ENCODE data around the gene MIAT. TPM values are rescaled to one million over a fixed set of nuclear protein-coding genes. Genes with fewer than 3 reads are reported as not detected.

MIAT gene
- total RNA-seq, 1 experiment from 2014 or later = 0.49 TPM

DNA sequence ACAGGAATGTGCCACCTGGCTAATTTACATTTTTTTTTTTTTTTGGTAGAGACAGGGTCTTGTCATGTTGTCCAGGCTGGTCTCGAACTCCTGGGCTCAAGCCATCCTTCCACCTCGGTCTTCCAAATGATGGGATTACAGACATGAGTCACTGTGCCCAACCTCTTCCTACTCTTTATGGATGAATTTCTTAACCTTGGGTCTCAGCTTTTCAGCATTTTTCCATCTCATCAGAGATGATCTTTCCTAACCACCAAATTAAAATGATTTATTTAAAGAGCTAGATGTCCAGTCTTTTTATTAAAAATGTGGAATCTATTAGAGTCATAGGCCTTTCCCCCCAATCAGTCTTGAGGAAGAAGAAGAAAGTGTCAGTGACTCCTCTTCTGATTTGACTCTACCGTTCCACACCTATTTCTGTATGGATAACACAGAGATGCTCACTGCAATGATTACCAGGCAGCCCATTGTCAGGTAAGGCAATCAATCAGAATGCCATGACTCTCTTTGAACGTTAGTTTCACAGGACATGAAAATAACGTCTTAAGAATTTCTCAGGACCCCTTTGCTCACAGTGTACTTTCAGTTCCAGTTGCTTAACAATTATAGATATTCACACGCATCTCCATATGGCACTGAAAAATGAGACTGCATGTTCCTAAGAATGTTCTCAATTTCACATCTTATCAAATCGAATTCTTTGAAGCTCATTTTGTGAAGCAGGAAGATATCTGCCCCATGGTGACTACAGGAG is 51.0 kb downstream of the MIAT start:
- Mint-ChIP-seq H3K27me3 (ENCODE audit: insufficient read depth, unreplicated experiment) (no peaks in the 10 kb centered on the region), H3K36me3 (ENCODE audit: insufficient read depth, unreplicated experiment) (peaks cover 7% of the 10 kb centered on the region), H3K4me1 (ENCODE audit: insufficient read depth, unreplicated experiment) (no peaks in the 10 kb centered on the region), H3K9me3 (ENCODE audit: unreplicated experiment) (no peaks in the 10 kb centered on the region), H3K4me3 (ENCODE audit: unreplicated experiment) (no peak overlapping the region), H3K27ac (ENCODE audit: low read depth, unreplicated experiment) (no peak overlapping the region)
- TF ChIP-seq, protein P1, sequence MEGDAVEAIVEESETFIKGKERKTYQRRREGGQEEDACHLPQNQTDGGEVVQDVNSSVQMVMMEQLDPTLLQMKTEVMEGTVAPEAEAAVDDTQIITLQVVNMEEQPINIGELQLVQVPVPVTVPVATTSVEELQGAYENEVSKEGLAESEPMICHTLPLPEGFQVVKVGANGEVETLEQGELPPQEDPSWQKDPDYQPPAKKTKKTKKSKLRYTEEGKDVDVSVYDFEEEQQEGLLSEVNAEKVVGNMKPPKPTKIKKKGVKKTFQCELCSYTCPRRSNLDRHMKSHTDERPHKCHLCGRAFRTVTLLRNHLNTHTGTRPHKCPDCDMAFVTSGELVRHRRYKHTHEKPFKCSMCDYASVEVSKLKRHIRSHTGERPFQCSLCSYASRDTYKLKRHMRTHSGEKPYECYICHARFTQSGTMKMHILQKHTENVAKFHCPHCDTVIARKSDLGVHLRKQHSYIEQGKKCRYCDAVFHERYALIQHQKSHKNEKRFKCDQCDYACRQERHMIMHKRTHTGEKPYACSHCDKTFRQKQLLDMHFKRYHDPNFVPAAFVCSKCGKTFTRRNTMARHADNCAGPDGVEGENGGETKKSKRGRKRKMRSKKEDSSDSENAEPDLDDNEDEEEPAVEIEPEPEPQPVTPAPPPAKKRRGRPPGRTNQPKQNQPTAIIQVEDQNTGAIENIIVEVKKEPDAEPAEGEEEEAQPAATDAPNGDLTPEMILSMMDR (IDR thresholded peaks at IDR 0.05; ENCODE audit: unreplicated experiment) = no peak
- ChIA-PET POLR2A (no interaction called here), CTCF (interaction anchor here (0.6 to 0.8 kb wide), 3 partner anchors 24 to 41 kb away, joined by 3 read pairs; no protein-coding TSS in a partner anchor)
- intact Hi-C loops (cut with micrococcal nuclease) = no loop called here
- no TSS peak for BruUV-seq (replicated peaks)
- no peak for DNase-seq (ENCODE audit: unreplicated experiment)

DNA sequence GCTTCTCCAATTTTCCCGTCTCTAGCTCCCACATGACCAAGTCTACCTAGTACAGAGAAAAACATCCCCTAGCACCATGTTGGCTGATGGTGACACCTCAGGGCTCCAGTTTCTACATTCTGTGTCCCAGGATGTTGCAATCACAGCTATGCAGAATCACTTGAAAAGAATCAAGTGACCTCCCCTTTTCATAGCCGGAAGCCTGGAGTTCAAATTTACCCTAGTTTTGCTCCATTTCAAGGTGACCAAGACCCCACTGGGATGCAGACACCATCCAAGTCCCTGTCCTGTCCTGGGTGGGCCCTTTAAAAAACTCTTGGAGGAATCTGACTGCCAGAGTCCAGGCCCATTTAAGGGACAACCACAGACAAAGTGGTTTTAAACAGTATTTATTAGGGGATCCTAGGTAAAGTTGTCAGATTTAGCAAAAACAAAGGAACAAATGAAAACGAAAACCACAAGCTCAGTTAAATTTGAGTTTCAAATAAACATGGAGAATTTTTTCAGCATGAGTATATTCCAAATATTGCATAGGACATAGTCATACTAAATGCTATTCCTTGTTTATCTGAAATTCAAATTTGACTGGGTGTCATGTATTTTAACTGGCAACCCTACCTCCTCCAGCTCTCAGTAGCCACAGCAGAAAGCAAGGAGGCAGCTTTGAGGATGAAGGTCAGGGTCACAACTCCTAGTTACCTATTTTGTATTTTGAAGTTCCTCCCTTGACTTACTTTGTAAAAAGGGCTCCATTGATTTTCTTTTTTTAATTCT is 52.4 kb downstream of the MIAT start:
- intact Hi-C loops (cut with micrococcal nuclease) = no loop called here
- peaks cover 7% of the 10 kb centered on the region for H3K36me3 Mint-ChIP-seq (ENCODE audit: insufficient read depth, unreplicated experiment)
- TF ChIP-seq, protein P1 (IDR thresholded peaks at IDR 0.05; ENCODE audit: unreplicated experiment) = no peak
- peak; percentile 28 for DNase-seq (ENCODE audit: unreplicated experiment)
- no TSS peak for BruUV-seq (replicated peaks)
- H3K27ac Mint-ChIP-seq (ENCODE audit: low read depth, unreplicated experiment) = no peak overlapping the region
- no peak overlapping the region for H3K4me3 Mint-ChIP-seq (ENCODE audit: unreplicated experiment)
- H3K4me1 Mint-ChIP-seq (ENCODE audit: insufficient read depth, unreplicated experiment) = no peaks in the 10 kb centered on the region
- no peaks in the 10 kb centered on the region for H3K27me3 Mint-ChIP-seq (ENCODE audit: insufficient read depth, unreplicated experiment)
- ChIA-PET POLR2A (interaction anchor here (0.6 kb wide), 1 partner anchor 8 kb away, joined by 4 read pairs; no protein-coding TSS in a partner anchor), CTCF (interaction anchor here (0.6 to 1.0 kb wide), 3 partner anchors 31 to 787 kb away, joined by 3 read pairs; no protein-coding TSS in a partner anchor)
- no peaks in the 10 kb centered on the region for H3K9me3 Mint-ChIP-seq (ENCODE audit: unreplicated experiment)

DNA sequence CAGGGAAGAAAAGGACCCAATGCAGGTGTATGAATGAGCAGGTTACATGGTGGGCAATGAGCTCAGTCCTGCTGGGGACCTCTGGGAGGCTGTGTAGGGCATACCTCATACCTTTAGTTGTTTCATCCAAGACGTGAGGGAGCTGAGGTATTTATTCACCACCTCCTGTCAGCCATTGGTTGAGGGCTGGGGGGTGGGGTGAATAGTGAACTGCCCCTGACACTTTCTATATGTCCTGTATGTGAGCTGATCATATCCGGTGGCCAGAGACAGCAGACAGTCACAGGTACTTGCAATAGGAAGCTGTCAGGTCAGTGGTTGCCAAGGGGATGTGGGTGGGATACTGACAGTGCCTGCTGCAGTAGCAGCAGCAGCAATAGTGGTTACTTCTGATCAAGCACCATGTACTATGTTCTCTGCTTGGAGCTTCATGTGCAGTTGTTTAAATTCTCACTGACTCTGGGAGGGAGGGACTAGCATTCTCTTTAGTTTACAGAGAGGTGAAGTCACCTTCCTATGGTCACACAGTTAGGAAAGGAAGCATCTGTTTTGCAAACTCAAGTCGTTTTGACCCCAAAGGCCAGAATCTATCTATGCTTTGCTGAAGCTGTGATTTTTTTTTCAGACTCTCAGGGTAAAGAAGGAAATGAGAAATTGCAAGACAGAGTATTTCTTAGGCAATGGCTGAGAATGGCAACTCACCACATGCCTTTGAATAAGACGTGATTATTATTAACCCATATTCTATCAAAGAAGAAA is 54.0 kb downstream of the MIAT start:
- TF ChIP-seq, protein P1 (IDR thresholded peaks at IDR 0.05; ENCODE audit: unreplicated experiment) = no peak
- Mint-ChIP-seq H3K36me3 (ENCODE audit: insufficient read depth, unreplicated experiment) (peaks cover 7% of the 10 kb centered on the region), H3K4me3 (ENCODE audit: unreplicated experiment) (no peak overlapping the region), H3K4me1 (ENCODE audit: insufficient read depth, unreplicated experiment) (no peaks in the 10 kb centered on the region), H3K27ac (ENCODE audit: low read depth, unreplicated experiment) (no peak overlapping the region), H3K27me3 (ENCODE audit: insufficient read depth, unreplicated experiment) (no peaks in the 10 kb centered on the region), H3K9me3 (ENCODE audit: unreplicated experiment) (no peaks in the 10 kb centered on the region)
- intact Hi-C loops (cut with micrococcal nuclease) = no loop called here
- ChIA-PET POLR2A (interaction anchor here (1.4 kb wide), 1 partner anchor 10 kb away, joined by 3 read pairs; no protein-coding TSS in a partner anchor), CTCF (interaction anchor here (0.5 to 0.6 kb wide), 2 partner anchors 1101 to 1129 kb away, joined by 3 to 4 read pairs; no protein-coding TSS in a partner anchor)
- DNase-seq (ENCODE audit: unreplicated experiment) = no peak
- BruUV-seq (replicated peaks) = no TSS peak

All from MCF 10A (cell line).